ENCODE data around the gene ABCA7. TPM values are rescaled to one million over a fixed set of nuclear protein-coding genes. Genes with fewer than 3 reads are reported as not detected.

The ABCA7 gene
- total RNA-seq, 1 donor from 2014 or later: 51.0 TPM

- intact Hi-C loops (cut with DNase I): no loop called here
Observed at GRCh38 chr19:991932-992669, 47.8 kb upstream of the ABCA7 start.

GRCh38 chr19:992670-993055 is 47.2 kb upstream of the ABCA7 start:
- peaks cover 13% of the 10 kb centered on the region for H3K4me1 ChIP-seq
- TF ChIP-seq CTCF (IDR thresholded peaks at IDR 0.05): no peak
- peaks cover 22% of the 10 kb centered on the region for H3K36me3 ChIP-seq
- H3K4me3 ChIP-seq: no peak overlapping the region
- DNase-seq (no peak), ATAC-seq (no peak)
- no peak overlapping the region for H3K27ac ChIP-seq
- no peaks in the 10 kb centered on the region for H3K9me3 ChIP-seq
- peaks cover 25% of the 10 kb centered on the region for H3K27me3 ChIP-seq
- intact Hi-C loops (cut with DNase I): no loop called here

More at GRCh38 chr19:991932-992669, 47.8 kb upstream of the ABCA7 start:
- DNase-seq: no peak
- no peak overlapping the region for H3K27ac ChIP-seq
- H3K36me3 ChIP-seq: peaks cover 23% of the 10 kb centered on the region
- H3K4me1 ChIP-seq: peaks cover 13% of the 10 kb centered on the region
- H3K4me3 ChIP-seq: no peak overlapping the region
- TF ChIP-seq CTCF (IDR thresholded peaks at IDR 0.05): no peak
- ATAC-seq: no peak
- no peaks in the 10 kb centered on the region for H3K9me3 ChIP-seq
- H3K27me3 ChIP-seq: peaks cover 19% of the 10 kb centered on the region

GRCh38 chr19:993361-993830 is 46.5 kb upstream of the ABCA7 start:
- TF ChIP-seq CTCF (IDR thresholded peaks at IDR 0.05): no peak
- H3K36me3 ChIP-seq: peaks cover 22% of the 10 kb centered on the region
- peaks cover 32% of the 10 kb centered on the region for H3K27me3 ChIP-seq
- H3K9me3 ChIP-seq: no peaks in the 10 kb centered on the region
- H3K4me1 ChIP-seq: peaks cover 13% of the 10 kb centered on the region
- DNase-seq (peak; percentile 59), ATAC-seq (no peak)
- no peak overlapping the region for H3K4me3 ChIP-seq
- intact Hi-C loops (cut with DNase I): no loop called here
- no peak overlapping the region for H3K27ac ChIP-seq

- intact Hi-C loops (cut with DNase I): no loop called here
- H3K36me3 ChIP-seq: peaks cover 22% of the 10 kb centered on the region
- H3K9me3 ChIP-seq: no peaks in the 10 kb centered on the region
- peak; percentile 64 for DNase-seq
- H3K27me3 ChIP-seq: peaks cover 35% of the 10 kb centered on the region
- TF ChIP-seq CTCF (IDR thresholded peaks at IDR 0.05): no peak
- H3K4me3 ChIP-seq: no peak overlapping the region
- no peak for ATAC-seq
- no peak overlapping the region for H3K27ac ChIP-seq
- H3K4me1 ChIP-seq: peaks cover 13% of the 10 kb centered on the region
Observed at GRCh38 chr19:993831-994393, 46.0 kb upstream of the ABCA7 start.

GRCh38 chr19:994516-994915 is 45.4 kb upstream of the ABCA7 start:
- TF ChIP-seq CTCF (IDR thresholded peaks at IDR 0.05): no peak
- Histone ChIP-seq H3K9me3 (no peaks in the 10 kb centered on the region), H3K27ac (no peak overlapping the region), H3K4me3 (no peak overlapping the region), H3K36me3 (peaks cover 20% of the 10 kb centered on the region), H3K27me3 (peaks cover 41% of the 10 kb centered on the region), H3K4me1 (peaks cover 13% of the 10 kb centered on the region)
- ATAC-seq (no peak), DNase-seq (no peak)
- intact Hi-C loops (cut with DNase I): no loop called here
